SK-N-SH (cell line): ENCODE data around the gene DNASE2. TPM values are rescaled to one million over a fixed set of nuclear protein-coding genes. Genes with fewer than 3 reads are reported as not detected.

Experiments used
- CTCF ChIA-PET: fragments of 300-600, 350-600 bp; formaldehyde crosslinking; extraction: SDS; loops from one replicate; lab custom pipeline; 2021; lab: Yijun Ruan, JAX
- POLR2A ChIA-PET: fragments of 350-600 bp; sonication (Branson Sonifier 250); formaldehyde crosslinking; extraction: SDS; loops from one replicate; lab custom pipeline; 2020; ENCODE audit warnings: antibody characterized with exemption, inconsistent platforms; lab: Yijun Ruan, JAX
- DNase-seq: peaks from one replicate; pipeline ENCODE4 v3.0.0; 2012
- H2AFZ ChIP-seq: fragments of 200-600 bp; sonication (generic); 2 replicates; pipeline ENCODE4 v1.8.1; 2016; ENCODE audit warnings: antibody characterized with exemption, mild to moderate bottlenecking, low read depth
- H3F3A ChIP-seq: fragments of 200-600 bp; sonication (generic); replicated peaks from 2 replicates; pipeline ENCODE3; 2016; ENCODE audit warnings: antibody characterized with exemption, mild to moderate bottlenecking; ENCODE audit not compliant: insufficient read depth
- H3K27ac ChIP-seq, 2 experiments: fragments of 200-500 bp in 1 of 2; fragments of 200-600 bp in 1 of 2; sonication (Bioruptor generic) in 1 of 2; sonication (generic), shearing (Covaris generic) in 1 of 2; 2 replicates each; pipeline versions ENCODE4 v1.5.1 to v1.6.1; 2014 to 2016; ENCODE audit warnings: low read depth in 2 of 2, inconsistent platforms in 1 of 2, low read length in 1 of 2, mild to moderate bottlenecking in 1 of 2, mixed read lengths in 1 of 2
- H3K27me3 ChIP-seq: fragments of 200-600 bp; sonication (generic), shearing (Covaris generic); 2 replicates; pipeline ENCODE4 v1.6.1; 2016; ENCODE audit warnings: mixed run types; ENCODE audit not compliant: insufficient read depth
- H3K36me3 ChIP-seq, 2 experiments: fragments of 200-500 bp in 1 of 2; fragments of 200-600 bp in 1 of 2; sonication (Bioruptor generic) in 1 of 2; sonication (generic) in 1 of 2; replicated peaks in 1 of 2; 2 replicates each; pipeline versions ENCODE3 to v1.5.1; 2014 to 2016; ENCODE audit warnings: low read length in 1 of 2, mild to moderate bottlenecking in 1 of 2; ENCODE audit not compliant: insufficient read depth in 2 of 2, control insufficient read depth in 1 of 2
- H3K4me1 ChIP-seq, 2 experiments: fragments of 200-500 bp in 1 of 2; fragments of 200-600 bp in 1 of 2; sonication (Bioruptor generic) in 1 of 2; sonication (generic), shearing (Covaris generic) in 1 of 2; 2 replicates each; pipeline versions ENCODE4 v1.5.1 to v1.6.1; 2014 to 2016; ENCODE audit warnings: low read depth in 1 of 2, low read length in 1 of 2, mixed run types in 1 of 2; ENCODE audit not compliant: insufficient read depth in 2 of 2, control insufficient read depth in 1 of 2
- H3K4me2 ChIP-seq: fragments of 200-600 bp; sonication (generic), shearing (Covaris generic); 2 replicates; pipeline ENCODE4 v1.6.1; 2017; ENCODE audit warnings: mixed run types
- H3K4me3 ChIP-seq, 2 experiments: fragments of 200-500 bp in 1 of 2; fragments of 200-600 bp in 1 of 2; sonication (Bioruptor generic) in 1 of 2; sonication (generic), shearing (Covaris generic) in 1 of 2; 2 replicates each; pipeline versions ENCODE4 v1.5.1 to v1.8.1; 2014 to 2016; ENCODE audit warnings: low read depth in 2 of 2, inconsistent platforms in 1 of 2, low read length in 1 of 2, mild to moderate bottlenecking in 1 of 2, mixed read lengths in 1 of 2, moderate library complexity in 1 of 2
- H3K79me2 ChIP-seq: fragments of 200-600 bp; sonication (generic); 2 replicates; pipeline ENCODE4 v1.8.1; 2017; ENCODE audit warnings: mild to moderate bottlenecking; ENCODE audit not compliant: insufficient read depth
- H3K9ac ChIP-seq: fragments of 200-600 bp; sonication (generic); 2 replicates; pipeline ENCODE4 v1.6.1; 2017; ENCODE audit warnings: mixed run types
- H3K9me2 ChIP-seq: fragments of 200-600 bp; sonication (generic); 2 replicates; pipeline ENCODE4 v1.6.1; 2017; ENCODE audit warnings: mixed run types
- H3K9me3 ChIP-seq: fragments of 200-600 bp; sonication (generic); 2 replicates; pipeline ENCODE4 v1.6.1; 2017; ENCODE audit warnings: mixed run types, mild to moderate bottlenecking, moderate library complexity
- H4K20me1 ChIP-seq: fragments of 200-600 bp; sonication (generic); 2 replicates; pipeline ENCODE4 v1.6.1; 2017; ENCODE audit warnings: mild to moderate bottlenecking, mixed run types; ENCODE audit not compliant: insufficient read depth
- CHD2 ChIP-seq: fragments of 150-350 bp; IDR thresholded peaks from 2 replicates; pipeline ENCODE4 v1.6.1; 2018; ENCODE audit warnings: low read length; ENCODE audit not compliant: partially characterized antibody
- FOSL2 ChIP-seq: IDR thresholded peaks from 2 replicates; pipeline ENCODE4 v1.4.0; 2012; ENCODE audit warnings: low read depth, mild to moderate bottlenecking, moderate library complexity, borderline replicate concordance
- GATA2 ChIP-seq: sonication (generic); formaldehyde crosslinking; IDR thresholded peaks from 2 replicates; pipeline ENCODE4 v1.5.0; 2020; ENCODE audit warnings: mild to moderate bottlenecking, missing genetic modification reagents
- JUND ChIP-seq: IDR thresholded peaks from 2 replicates; pipeline ENCODE4 v1.4.0; 2012
- NRF1 ChIP-seq: IDR thresholded peaks from 2 replicates; pipeline ENCODE4 v1.6.1; 2012; ENCODE audit warnings: low read depth, mild to moderate bottlenecking, low read length
- RXRA ChIP-seq: IDR thresholded peaks from 2 replicates; pipeline ENCODE4 v1.4.0; 2012; ENCODE audit warnings: low read depth, mild to moderate bottlenecking, borderline replicate concordance
- TEAD4 ChIP-seq: IDR thresholded peaks from 2 replicates; pipeline ENCODE4 v1.4.0; 2012; ENCODE audit warnings: mild to moderate bottlenecking, borderline replicate concordance; ENCODE audit not compliant: insufficient read depth
- WGBS: methylation state at CpG from one replicate; pipeline ENCODE4 v1.1.6; 2017; ENCODE audit warnings: low lambda C conversion rate; 5-methylcytosine and 5-hydroxymethylcytosine counted together
- polyA plus RNA-seq, 3 experiments: library from polyadenylated mRNA; depleted of rRNA; stranded (reverse); fragments of >200 nt; gene quantifications; 2 replicates each; pipeline ENCODE4 v1.2.3, GENCODE V29; 2012
- TF ChIP-seq, protein P1 (sequence below): IDR thresholded peaks from 2 replicates; pipeline ENCODE4 v1.6.1; 2012; ENCODE audit warnings: mild to moderate bottlenecking, low read depth, low read length, moderate library complexity
- TF ChIP-seq, protein P2 (sequence below): IDR thresholded peaks from 2 replicates; pipeline ENCODE4; 2012

The DNASE2 gene
- polyA plus RNA-seq, 1 of the 3 experiments (the other 2 are of a cell fraction) = 29.8 TPM

DNA sequence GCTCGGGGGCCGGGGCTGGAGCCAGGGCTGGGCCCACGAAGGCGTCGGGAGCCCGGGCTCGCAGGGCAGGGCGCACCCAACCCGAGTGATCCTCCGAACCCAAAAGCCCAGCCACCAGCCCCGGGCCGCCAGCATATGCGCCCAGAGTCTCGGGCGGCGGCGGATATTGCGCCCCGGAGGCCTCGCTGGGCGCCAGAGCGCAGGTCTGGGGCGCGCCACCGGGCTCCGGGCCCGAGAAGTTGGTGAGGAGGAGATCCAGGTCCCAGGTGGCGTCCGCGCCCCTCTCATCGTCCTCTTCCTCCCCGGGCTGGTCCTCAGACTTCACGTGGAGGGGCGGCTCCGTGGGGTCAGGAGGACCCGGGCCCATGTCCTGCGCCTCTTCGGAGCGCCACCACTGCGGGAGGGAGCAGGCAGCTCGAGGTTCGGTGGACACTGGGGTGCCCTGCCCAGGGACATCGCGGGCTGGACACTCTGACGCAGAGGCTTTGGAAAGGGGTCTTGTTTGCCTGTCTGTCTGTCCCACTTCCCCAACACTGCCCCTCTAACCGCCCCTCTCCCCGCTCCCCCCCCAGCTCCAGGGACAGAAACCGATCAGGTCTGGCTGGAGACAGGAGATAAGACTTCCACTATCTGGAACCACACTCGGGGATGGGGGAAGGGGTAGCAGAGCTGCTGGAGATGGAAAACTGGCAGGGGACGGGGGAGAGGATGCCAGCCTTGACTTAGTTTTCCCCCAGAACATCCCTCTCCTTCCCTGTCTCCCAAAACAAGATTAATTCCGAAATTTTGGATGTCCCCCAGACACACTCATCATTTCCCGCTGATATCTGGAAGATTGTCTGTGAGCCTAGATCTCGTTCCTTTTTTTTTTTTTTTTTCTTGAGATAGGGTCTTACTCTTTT lies 4.8 kb upstream of the DNASE2 start:
- H4K20me1 ChIP-seq = no peaks in the 10 kb centered on the region
- CTCF ChIA-PET = interaction anchor here (0.7 to 5.4 kb wide), 14 partner anchors 13 to 128 kb away, joined by 3 to 28 read pairs (median 4); no protein-coding TSS in a partner anchor
- peaks cover 0 to 5% of the 10 kb centered on the region in 2 experiments; a peak in 1 of 4 replicates for H3K4me1 ChIP-seq
- H3K9me2 ChIP-seq = no peaks in the 10 kb centered on the region
- H3K79me2 ChIP-seq = no peaks in the 10 kb centered on the region
- H2AFZ ChIP-seq = no peak overlapping the region
- POLR2A ChIA-PET = interaction anchor here (0.6 to 1.1 kb wide), 3 partner anchors 16 to 52 kb away, joined by 3 to 5 read pairs (median 3); partner anchors contain the start of gene CALR
- peak; percentile 62 for DNase-seq
- H3K4me2 ChIP-seq = 0 out of 2 replicates have a peak overlapping the region, but pooled peaks have one; percentile 19
- H3K4me3 ChIP-seq = no peak overlapping the region; a peak in 1 of 4 replicates
- TF ChIP-seq CHD2 = no peak
- no peak for TF ChIP-seq GATA2 (CRISPR knock-in tag)
- TF ChIP-seq JUND = no peak
- TF ChIP-seq, protein P1, sequence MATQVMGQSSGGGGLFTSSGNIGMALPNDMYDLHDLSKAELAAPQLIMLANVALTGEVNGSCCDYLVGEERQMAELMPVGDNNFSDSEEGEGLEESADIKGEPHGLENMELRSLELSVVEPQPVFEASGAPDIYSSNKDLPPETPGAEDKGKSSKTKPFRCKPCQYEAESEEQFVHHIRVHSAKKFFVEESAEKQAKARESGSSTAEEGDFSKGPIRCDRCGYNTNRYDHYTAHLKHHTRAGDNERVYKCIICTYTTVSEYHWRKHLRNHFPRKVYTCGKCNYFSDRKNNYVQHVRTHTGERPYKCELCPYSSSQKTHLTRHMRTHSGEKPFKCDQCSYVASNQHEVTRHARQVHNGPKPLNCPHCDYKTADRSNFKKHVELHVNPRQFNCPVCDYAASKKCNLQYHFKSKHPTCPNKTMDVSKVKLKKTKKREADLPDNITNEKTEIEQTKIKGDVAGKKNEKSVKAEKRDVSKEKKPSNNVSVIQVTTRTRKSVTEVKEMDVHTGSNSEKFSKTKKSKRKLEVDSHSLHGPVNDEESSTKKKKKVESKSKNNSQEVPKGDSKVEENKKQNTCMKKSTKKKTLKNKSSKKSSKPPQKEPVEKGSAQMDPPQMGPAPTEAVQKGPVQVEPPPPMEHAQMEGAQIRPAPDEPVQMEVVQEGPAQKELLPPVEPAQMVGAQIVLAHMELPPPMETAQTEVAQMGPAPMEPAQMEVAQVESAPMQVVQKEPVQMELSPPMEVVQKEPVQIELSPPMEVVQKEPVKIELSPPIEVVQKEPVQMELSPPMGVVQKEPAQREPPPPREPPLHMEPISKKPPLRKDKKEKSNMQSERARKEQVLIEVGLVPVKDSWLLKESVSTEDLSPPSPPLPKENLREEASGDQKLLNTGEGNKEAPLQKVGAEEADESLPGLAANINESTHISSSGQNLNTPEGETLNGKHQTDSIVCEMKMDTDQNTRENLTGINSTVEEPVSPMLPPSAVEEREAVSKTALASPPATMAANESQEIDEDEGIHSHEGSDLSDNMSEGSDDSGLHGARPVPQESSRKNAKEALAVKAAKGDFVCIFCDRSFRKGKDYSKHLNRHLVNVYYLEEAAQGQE = no peak
- TF ChIP-seq, protein P2, sequence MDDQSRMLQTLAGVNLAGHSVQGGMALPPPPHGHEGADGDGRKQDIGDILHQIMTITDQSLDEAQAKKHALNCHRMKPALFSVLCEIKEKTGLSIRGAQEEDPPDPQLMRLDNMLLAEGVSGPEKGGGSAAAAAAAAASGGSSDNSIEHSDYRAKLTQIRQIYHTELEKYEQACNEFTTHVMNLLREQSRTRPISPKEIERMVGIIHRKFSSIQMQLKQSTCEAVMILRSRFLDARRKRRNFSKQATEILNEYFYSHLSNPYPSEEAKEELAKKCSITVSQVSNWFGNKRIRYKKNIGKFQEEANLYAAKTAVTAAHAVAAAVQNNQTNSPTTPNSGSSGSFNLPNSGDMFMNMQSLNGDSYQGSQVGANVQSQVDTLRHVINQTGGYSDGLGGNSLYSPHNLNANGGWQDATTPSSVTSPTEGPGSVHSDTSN = no peak
- no peak for TF ChIP-seq FOSL2
- no peak for TF ChIP-seq RXRA
- no peak for TF ChIP-seq NRF1
- TF ChIP-seq TEAD4 = no peak
- peaks cover 6% of the 10 kb centered on the region for H3F3A ChIP-seq
- H3K9ac ChIP-seq = no peak overlapping the region
- peaks cover 11% of the 10 kb centered on the region; the same call in 1 of the 2 replicates for H3K27me3 ChIP-seq
- H3K27ac ChIP-seq = no peak overlapping the region
- no peaks in the 10 kb centered on the region for H3K9me3 ChIP-seq
- 46% methylated on average over 8 of the region's 53 CpGs for WGBS
- no peaks in the 10 kb centered on the region for H3K36me3 ChIP-seq
